Measurements from ENCODE around the gene SRF.

SRF gene

DNA sequence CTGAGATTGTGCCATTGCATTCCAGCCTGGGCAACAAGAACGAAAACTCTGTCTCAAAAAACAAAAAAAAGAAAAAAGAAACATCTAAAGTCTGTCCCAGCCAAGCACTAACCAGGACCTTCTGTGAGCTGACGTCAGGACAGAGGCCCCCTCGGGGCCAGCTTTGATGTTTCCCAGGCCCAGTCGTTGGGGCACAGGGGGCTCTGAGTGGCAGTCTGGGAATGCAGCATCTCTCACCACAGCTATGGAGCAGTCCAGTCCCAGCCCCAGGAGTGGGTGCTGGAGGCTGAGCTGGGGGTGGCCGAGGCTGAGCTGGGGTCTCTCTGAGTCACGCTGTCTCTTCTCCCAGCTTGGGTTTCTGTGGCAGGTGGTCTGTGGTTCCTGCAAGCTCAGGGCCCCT, 46.0 kb upstream of the SRF start:
- H3K4me3 ChIP-seq (IDR thresholded peaks at IDR 0.05; ENCODE audit: insufficient read depth, low read depth, low read length) = no peak overlapping the region
- H3K9ac ChIP-seq = no peak overlapping the region
- no peaks in the 10 kb centered on the region for H4K20me1 ChIP-seq (ENCODE audit: insufficient read depth)
- no peak overlapping the region for H3K4me2 ChIP-seq
- no peak overlapping the region for H3K27ac ChIP-seq
- H3K4me1 ChIP-seq (ENCODE audit: low read depth, poor library complexity, severe bottlenecking) = no peaks in the 10 kb centered on the region
- no peaks in the 10 kb centered on the region for H3K27me3 ChIP-seq (ENCODE audit: insufficient read depth, low read depth)
- TF ChIP-seq, protein P1, sequence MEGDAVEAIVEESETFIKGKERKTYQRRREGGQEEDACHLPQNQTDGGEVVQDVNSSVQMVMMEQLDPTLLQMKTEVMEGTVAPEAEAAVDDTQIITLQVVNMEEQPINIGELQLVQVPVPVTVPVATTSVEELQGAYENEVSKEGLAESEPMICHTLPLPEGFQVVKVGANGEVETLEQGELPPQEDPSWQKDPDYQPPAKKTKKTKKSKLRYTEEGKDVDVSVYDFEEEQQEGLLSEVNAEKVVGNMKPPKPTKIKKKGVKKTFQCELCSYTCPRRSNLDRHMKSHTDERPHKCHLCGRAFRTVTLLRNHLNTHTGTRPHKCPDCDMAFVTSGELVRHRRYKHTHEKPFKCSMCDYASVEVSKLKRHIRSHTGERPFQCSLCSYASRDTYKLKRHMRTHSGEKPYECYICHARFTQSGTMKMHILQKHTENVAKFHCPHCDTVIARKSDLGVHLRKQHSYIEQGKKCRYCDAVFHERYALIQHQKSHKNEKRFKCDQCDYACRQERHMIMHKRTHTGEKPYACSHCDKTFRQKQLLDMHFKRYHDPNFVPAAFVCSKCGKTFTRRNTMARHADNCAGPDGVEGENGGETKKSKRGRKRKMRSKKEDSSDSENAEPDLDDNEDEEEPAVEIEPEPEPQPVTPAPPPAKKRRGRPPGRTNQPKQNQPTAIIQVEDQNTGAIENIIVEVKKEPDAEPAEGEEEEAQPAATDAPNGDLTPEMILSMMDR (conservative IDR thresholded peaks at IDR 0.05; ENCODE audit: low read depth, low read length) = no peak
- no peak overlapping the region for H2AFZ ChIP-seq (ENCODE audit: low read depth)
- H3K36me3 ChIP-seq (ENCODE audit: insufficient read depth) = no peaks in the 10 kb centered on the region
- H3K79me2 ChIP-seq (ENCODE audit: insufficient read depth, low read depth) = no peaks in the 10 kb centered on the region

DNA sequence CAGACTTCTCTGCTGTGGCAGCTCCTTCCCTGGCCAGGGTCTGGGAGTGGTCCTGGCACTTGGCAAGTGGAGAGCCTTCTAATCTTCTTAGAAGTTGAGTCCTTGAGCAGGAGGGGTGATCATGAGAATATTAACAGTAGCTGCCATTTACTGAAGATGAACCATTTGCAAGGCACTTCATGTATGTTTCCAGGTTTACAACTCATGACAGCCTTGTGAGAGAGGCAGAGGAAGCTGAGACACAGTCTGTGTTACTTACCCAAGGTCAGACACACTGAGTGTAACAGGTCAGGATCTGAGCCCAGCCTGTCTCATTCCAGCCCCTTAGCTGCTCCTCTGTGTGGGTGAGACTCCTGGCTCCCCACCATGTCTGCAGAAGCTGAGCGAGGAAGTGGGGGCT, 45.5 kb upstream of the SRF start:
- no peak overlapping the region for H3K4me2 ChIP-seq
- no peak overlapping the region for H2AFZ ChIP-seq (ENCODE audit: low read depth)
- no peak overlapping the region for H3K9ac ChIP-seq
- H4K20me1 ChIP-seq (ENCODE audit: insufficient read depth) = no peaks in the 10 kb centered on the region
- H3K79me2 ChIP-seq (ENCODE audit: insufficient read depth, low read depth) = no peaks in the 10 kb centered on the region
- no peak overlapping the region for H3K4me3 ChIP-seq (IDR thresholded peaks at IDR 0.05; ENCODE audit: insufficient read depth, low read depth, low read length)
- no peaks in the 10 kb centered on the region for H3K27me3 ChIP-seq (ENCODE audit: insufficient read depth, low read depth)
- H3K27ac ChIP-seq = no peak overlapping the region
- TF ChIP-seq, protein P1 (conservative IDR thresholded peaks at IDR 0.05; ENCODE audit: low read depth, low read length) = no peak
- H3K36me3 ChIP-seq (ENCODE audit: insufficient read depth) = no peaks in the 10 kb centered on the region
- no peaks in the 10 kb centered on the region for H3K4me1 ChIP-seq (ENCODE audit: low read depth, poor library complexity, severe bottlenecking)

DNA sequence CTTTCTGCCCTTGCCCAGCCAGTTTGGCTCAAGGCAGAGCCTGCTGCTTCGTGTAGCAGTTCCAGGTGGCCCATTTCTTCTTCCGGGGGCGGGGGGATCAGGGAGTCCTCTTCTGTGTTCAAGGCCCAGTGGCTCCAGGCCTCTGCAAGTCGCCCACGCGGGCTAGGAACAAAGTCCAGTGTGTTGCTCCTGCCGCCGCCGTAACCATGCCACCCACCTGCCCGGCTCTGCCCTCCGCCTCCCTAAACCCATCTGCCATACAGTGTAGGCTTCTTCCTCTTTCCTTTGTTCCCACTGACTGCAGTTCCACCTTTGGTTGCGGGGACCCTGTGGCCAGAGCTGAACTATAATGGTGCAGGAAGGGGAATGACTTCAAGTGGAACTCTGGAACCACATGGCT, 43.9 kb upstream of the SRF start:
- Histone ChIP-seq H3K27me3 (ENCODE audit: insufficient read depth, low read depth) (no peaks in the 10 kb centered on the region), H4K20me1 (ENCODE audit: insufficient read depth) (no peaks in the 10 kb centered on the region), H3K27ac (no peak overlapping the region), H3K4me3 (IDR thresholded peaks at IDR 0.05; ENCODE audit: insufficient read depth, low read depth, low read length) (no peak overlapping the region), H3K4me2 (no peak overlapping the region), H3K36me3 (ENCODE audit: insufficient read depth) (no peaks in the 10 kb centered on the region), H2AFZ (ENCODE audit: low read depth) (no peak overlapping the region; the same call in 1 of the 2 replicates), H3K9ac (no peak overlapping the region), H3K79me2 (ENCODE audit: insufficient read depth, low read depth) (no peaks in the 10 kb centered on the region), H3K4me1 (ENCODE audit: low read depth, poor library complexity, severe bottlenecking) (no peaks in the 10 kb centered on the region)
- TF ChIP-seq, protein P1 (conservative IDR thresholded peaks at IDR 0.05; ENCODE audit: low read depth, low read length) = no peak

DNA sequence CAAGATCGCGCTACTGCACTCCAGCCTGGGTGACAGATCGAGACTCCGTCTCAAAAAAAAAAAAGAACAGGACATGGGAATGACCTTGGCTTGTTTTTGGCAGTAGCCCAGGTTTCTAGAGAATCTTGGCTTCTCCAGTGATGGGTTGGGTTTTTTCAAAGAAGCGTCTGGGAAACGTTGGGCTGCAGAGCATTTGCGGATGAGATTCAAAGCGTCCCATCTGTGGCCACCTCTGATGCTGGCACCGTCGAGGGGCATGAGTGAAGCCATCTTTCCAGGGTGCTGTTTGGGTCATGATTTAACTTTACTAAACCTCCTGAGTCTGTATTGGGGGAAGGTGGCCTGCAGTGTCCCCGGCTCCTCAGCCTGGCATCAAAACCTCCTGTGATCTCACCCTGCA, 43.2 kb upstream of the SRF start:
- Histone ChIP-seq H3K79me2 (ENCODE audit: insufficient read depth, low read depth) (no peaks in the 10 kb centered on the region), H3K4me1 (ENCODE audit: low read depth, poor library complexity, severe bottlenecking) (no peaks in the 10 kb centered on the region), H3K4me3 (IDR thresholded peaks at IDR 0.05; ENCODE audit: insufficient read depth, low read depth, low read length) (no peak overlapping the region), H3K27ac (no peak overlapping the region), H2AFZ (ENCODE audit: low read depth) (no peak overlapping the region), H4K20me1 (ENCODE audit: insufficient read depth) (no peaks in the 10 kb centered on the region), H3K36me3 (ENCODE audit: insufficient read depth) (no peaks in the 10 kb centered on the region), H3K27me3 (ENCODE audit: insufficient read depth, low read depth) (no peaks in the 10 kb centered on the region), H3K4me2 (no peak overlapping the region), H3K9ac (no peak overlapping the region)
- TF ChIP-seq, protein P1 (conservative IDR thresholded peaks at IDR 0.05; ENCODE audit: low read depth, low read length) = no peak
